HG03139 (cell line): ENCODE results near the gene KCNJ8.
"Not testable (repeated sequence)": the region's sequence is repeated elsewhere in the genome, so short reads cannot be mapped to it uniquely, and the experiment has no call there.

Source experiments
- ATAC-seq: cut with Tn5 transposase; IDR thresholded peaks from one replicate; pipeline ENCODE4 v1.9.1; 2021; ENCODE audit not compliant: unreplicated experiment

KCNJ8 gene

GRCh38 chr12:21788089-21788983 is 13.8 kb upstream of the KCNJ8 start:
- ATAC-seq: no peak

DNA sequence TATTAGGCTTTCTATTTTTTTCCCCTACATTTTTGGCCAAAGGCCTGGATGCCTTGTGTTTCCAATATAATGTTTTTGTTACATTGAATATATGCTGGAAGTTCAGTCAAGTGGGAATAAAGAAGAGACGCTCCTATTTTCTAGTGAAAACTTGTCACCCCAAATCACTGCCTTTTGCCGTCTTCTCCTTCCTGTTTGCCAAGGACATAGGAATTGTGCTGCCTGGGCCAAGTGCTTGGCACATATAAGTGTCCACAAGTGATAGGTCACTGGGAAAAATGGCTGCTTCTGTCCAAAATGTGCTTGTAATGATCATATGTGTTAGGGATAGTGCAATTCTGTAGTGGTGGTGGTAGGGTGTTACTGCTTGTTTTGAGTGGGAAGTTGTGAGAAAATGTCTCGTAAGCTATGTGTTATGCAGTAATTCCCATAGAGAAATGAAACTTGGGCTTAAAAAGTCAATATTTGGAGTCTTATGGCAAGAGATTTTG is 11.6 kb upstream of the KCNJ8 start:
- ATAC-seq: no peak

DNA sequence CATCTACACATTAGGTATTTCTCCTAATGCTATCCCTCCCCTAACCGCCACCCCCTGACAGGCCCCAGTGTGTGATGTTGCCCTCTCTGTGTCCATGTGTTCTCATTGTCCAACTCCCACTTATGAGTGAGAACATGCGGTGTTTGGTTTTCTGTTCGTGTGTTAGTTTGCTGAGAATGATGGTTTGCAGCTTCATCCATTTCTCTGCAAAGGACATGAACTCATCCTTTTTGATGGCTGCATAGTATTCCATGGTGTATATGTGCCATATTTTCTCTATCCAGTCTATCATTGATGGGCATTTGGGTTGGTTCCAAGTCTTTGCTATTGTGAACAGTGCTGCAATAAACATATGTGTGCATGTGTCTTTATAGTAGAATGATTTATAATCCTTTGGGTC is 8.2 kb upstream of the KCNJ8 start:
- not testable (repeated sequence) for ATAC-seq

DNA sequence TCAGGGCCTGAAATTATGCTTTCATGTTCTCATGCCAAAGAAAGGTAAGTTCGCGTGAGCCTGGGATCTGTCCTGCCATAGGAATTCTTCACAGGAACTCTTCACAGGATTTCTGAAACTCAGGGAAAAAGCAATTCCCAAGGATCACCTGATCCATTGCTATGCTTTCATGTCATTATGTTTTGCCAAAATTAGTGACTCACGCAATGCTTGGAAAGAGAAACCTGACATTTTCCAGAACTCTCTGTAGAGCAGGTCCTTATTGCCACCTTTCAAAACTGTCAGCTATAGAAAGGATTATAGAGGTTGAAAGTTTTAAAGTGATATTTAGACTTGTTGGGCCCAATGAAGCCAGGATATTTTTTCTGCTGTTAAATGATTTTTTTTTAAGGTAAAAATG is 6.3 kb upstream of the KCNJ8 start:
- no peak for ATAC-seq

DNA sequence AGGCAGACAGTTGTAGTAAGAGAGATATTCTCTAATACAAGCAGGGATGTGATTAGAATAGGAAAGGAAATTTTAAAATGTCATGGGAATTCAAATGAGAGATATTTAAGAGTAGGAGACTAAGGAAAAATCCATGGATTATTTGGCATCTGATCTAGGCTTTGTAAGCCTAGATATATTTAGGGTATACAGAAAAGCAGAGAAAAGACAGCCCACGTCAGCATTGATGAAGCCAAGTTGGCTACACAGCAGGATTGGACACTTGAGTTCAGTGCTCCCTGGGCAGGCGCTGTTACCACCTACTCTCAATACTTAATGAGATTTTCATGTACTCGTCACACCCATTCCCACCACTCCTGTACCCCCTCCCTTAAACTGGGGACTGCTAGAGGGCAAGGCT is 1.7 kb upstream of the KCNJ8 start:
- no peak for ATAC-seq

GRCh38 chr12:21775133-21775820 is 771 bp upstream of the KCNJ8 start:
- ATAC-seq: no peak

GRCh38 chr12:21773806-21774205 is 700 bp downstream of the KCNJ8 start:
- ATAC-seq: no peak

DNA sequence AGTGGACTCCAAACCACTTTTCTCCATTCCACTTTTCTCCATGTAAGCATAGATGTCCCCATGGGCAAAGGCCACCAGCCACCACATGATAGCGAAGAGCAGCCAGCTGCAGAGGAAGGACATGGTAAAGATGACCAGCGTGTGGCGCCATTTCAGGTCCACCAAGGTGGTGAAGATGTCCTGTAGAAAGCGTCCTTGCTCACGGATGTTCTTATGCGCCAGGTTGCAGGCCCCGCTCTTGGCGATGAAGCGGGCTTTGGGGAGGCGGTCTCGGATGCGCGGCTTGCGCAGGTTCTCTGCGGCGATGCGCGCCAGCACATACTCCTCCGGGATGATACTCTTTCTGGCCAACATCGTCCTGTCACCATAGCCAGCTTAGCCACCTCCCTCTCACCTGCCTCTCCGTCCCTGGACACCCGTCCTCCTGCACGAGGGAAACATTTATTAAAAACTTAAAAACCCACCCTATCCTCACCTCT is 1.2 kb downstream of the KCNJ8 start:
- ATAC-seq: no peak

- no peak for ATAC-seq
Measured at GRCh38 chr12:21771311-21771710, 3.2 kb downstream of the KCNJ8 start.

GRCh38 chr12:21769307-21769706 is 5.2 kb downstream of the KCNJ8 start:
- no peak for ATAC-seq

GRCh38 chr12:21766403-21766802 is 8.1 kb downstream of the KCNJ8 start:
- no peak for ATAC-seq

GRCh38 chr12:21764950-21765349 is 9.6 kb downstream of the KCNJ8 start:
- no peak for ATAC-seq

DNA sequence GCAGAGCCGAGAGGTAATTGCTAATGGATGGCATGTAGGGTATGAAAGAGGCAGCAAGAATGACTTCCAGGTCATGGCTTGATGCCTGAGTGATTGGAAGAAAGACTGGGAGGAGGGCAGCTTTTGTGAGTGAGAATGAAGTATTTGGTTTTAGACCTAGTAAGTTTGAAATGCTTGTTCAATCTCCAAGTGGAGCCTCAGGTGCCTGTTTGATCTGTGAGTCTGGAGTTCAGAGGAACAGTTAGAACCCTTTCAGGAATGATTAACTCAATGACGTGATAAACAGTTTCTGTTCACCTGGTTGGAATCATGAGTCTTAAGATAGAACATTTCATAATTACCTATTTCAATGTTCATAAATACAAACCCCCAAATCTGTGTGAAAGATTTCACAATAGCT is 10.4 kb downstream of the KCNJ8 start:
- ATAC-seq: no peak

GRCh38 chr12:21763531-21763930 is 11.0 kb downstream of the KCNJ8 start:
- ATAC-seq: no peak

DNA sequence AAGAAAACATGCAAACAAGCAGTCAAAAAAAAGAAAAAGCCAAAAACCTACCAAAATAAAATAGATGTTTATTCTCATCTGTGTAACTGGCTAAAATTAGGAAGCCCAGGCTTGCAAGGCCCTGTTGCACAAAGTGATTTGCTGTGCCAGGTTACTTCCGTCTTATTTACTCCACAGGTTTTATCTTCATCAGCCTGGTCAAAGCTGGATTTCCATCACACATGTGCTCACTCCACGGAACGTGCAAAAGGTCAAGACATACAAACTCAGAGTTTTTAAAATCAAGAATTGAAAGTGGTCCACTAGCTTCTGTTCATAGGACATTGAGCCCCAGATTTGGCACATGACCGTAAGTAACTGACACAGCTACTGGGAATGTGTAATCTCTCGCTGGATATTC is 14.8 kb downstream of the KCNJ8 start:
- no peak for ATAC-seq

DNA sequence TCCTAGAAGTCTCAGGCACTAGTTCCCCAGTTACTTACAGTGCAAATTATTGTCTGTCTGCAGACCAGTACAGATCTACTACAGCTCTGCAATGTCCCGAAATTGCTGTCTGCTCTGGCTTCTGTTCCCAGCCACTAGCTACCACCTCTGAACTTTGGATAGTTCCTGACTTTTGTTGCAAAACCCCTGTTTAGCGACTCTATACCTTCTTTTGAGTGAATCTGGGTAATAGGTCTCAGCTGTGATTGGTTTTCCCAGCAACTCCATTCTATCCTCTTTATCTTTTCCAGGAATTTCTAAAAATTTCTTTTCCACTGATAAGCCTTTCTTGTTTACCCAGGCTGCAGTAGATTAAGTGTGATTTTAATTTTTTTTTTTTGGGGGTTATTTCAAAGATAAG is 16.8 kb downstream of the KCNJ8 start:
- no peak for ATAC-seq

- no peak for ATAC-seq
Measured at GRCh38 chr12:21756699-21757098, 17.8 kb downstream of the KCNJ8 start.

DNA sequence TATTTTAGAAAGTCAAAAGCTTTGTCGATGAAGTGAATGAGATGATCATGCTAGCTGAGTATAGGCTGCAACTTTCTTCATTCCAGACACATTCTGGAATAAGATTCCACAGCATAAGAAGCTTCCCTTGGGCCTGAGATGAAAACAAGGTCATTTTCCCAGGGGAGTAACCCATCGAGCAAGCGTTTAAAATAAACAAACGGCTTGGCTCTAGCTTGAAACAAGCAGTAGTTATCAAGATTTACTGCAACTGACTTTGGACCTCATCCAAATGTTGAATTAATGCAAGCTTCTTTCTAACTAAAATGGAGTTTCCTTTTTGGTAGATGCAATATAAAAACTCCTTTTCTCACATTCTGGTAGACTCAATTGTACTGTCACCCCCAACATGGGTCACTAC is 23.0 kb downstream of the KCNJ8 start:
- no peak for ATAC-seq

GRCh38 chr12:21745258-21745657 is 29.2 kb downstream of the KCNJ8 start:
- no peak for ATAC-seq

DNA sequence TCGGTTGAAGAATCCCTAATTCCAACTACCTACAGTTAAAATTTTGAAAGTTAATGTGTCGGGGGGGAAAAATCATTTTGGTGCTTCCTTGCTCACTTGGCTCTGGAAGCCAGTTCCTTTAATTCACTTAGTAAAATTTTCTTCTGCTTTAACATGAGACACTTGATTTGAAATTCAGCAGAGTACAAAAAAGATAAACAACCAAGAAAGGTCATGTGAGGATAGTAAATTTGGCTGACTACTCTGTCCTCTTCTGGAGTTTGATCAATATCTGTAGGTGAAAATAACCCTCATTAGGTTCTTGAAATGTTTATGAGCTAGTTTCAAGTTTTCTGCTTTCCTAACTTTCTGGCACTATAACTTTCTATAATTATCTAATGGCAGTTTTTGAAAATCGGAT is 43.4 kb downstream of the KCNJ8 start:
- no peak for ATAC-seq

GRCh38 chr12:21725731-21726130 is 48.8 kb downstream of the KCNJ8 start:
- ATAC-seq: no peak
